Measurements from ENCODE around the gene ATP9A.
"Not testable (repeated sequence)": the region's sequence is repeated elsewhere in the genome, so short reads cannot be mapped to it uniquely, and the experiment has no call there.

The ATP9A gene

GRCh38 chr20:51725584-51726176 lies 42.5 kb downstream of the ATP9A start:
- DNase-seq = no peak

- not testable (repeated sequence) for DNase-seq
Observed at GRCh38 chr20:51723026-51723425, 45.2 kb downstream of the ATP9A start.

DNA sequence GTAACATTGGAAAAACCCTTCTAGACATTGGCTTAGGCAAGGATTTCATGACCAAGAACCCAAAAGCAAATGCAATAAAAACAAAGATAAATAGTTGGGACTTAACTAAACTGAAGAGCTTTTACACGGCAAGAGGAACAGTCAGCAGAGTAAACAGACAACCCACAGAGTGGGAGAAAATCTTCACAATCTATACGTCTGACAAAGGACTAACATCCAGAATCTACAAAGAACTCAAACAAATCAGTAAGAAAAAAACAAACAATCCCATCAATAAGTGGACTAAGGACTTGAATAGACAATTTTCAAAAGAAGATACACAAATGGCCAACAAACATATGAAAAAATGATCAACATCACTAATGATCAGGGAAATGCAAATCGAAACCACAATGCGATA lies 45.9 kb downstream of the ATP9A start:
- not testable (repeated sequence) for DNase-seq

DNA sequence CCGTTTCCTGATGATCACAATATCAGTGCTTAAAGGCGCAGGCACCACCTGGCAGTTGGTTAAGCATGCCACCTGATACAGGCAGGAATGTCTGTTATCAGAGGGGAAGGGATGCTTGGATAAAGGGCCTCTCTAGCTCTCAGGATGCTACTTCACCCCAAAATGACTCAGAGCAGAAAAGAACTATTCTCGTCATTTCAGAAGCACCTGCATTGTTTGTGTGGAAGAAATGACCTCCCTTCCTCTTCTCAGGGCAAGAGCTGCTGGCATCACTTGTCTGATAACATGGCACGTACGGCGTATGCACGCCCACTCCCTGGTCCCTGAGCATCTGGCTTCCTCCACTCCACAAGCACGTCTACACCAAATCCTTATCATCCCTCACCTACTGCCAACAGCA lies 47.3 kb downstream of the ATP9A start:
- no peak for DNase-seq

DNA sequence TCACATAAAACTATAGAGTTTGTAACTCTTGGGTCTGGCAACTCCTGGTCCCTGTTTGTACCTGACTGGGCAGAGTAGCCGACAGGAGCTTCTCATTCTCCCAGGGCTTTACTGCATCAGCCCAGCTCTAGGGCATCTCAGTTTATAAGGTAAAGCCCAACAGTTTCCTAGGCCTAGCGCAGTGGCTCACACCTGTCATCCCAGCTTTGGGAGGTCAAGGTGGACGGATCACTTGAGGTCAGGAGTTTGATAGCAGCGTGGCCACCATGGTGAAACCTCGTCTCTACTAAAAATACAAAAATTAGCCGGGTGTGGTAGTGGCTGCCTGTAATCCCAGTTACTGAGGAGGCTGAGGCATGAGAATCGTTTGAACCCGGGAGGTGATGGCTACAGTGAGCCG lies 47.8 kb downstream of the ATP9A start:
- DNase-seq = no peak

- DNase-seq = no peak
Observed at GRCh38 chr20:51715856-51716185, 52.4 kb downstream of the ATP9A start.

DNA sequence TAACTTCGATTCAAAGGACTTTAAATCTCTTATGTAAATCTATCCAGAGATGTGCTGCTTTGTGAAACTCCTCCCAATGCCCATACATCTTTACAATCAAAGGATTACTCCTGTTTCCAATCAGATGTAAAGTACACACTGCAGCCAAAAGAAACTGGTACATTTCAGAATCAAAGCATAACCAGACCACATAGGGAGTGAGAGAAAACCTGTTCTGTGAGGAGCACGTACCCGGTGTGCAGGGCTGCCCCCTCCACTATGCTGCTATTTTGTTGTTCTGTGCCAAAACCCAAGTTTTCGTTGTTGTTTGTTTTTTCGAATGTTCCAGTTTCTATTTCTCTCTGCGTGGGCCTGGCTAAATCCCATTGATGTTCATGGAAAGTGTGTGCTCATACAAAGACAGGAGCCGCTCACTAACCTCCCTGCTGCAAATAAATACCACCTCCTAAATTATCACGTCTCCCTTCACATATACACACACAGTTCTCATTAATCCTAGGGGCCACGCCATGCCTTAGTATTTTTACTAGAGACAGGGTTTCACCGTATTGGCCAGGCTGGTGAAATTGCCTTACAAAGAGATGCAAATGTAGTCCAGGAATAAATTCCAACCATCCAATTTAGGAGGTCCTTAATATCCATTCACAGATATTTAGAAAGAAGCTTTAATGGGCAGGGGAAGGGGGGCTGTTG lies 52.9 kb downstream of the ATP9A start:
- DNase-seq = no peak

DNA sequence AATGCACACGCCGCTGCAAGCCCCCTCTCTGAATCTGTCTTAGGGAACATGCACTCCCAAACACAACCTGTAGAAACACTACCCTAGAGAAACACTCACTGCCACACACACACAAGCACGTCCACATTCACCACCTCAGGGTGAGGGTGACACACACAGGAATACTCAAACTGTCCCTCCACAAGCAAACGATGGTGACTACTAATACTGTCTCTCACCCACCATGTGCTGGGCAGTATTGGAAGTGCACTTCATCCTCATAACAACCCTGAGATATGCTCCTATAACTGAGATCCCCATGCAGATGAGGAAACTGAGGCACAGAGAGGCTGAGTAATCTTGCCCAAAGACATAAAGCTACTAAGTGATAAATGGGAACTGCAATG lies 55.0 kb downstream of the ATP9A start:
- no peak for DNase-seq

DNA sequence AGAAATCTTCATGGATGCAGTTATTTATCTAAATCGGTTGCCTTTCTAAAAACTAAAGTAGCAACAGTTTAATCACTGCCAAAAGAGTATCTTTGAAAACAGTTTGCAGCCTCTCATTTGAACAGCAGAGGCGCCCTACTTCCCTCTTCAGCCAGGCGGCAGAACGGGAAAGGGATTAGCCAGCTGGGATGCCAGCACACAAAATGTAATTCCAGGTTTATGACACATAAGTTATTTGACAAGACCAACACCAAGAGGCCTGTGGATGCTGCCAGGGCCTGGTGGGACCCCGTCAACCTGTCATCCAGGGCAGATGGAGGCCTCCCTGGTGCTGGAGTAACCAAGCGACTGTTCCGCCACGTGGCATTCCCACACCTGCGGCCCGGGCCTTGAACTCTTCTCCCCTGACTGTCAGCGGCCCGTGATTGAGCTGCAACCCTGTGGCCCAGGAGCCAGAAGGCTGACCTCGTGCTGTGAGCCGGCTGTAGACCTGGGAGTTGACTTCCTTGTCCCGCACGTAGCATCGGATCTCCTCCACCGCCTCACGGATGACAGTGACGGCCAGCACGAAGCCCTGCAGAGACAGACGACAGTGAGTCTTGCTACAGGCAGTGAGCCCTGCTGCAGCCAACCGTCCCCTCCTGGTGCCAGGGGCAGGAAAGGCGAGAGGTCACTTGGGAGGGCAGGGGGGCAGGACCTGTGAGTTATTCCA lies 55.5 kb downstream of the ATP9A start:
- peak; percentile 74 for DNase-seq

- no peak for DNase-seq
Observed at GRCh38 chr20:51711426-51711825, 56.8 kb downstream of the ATP9A start.

DNA sequence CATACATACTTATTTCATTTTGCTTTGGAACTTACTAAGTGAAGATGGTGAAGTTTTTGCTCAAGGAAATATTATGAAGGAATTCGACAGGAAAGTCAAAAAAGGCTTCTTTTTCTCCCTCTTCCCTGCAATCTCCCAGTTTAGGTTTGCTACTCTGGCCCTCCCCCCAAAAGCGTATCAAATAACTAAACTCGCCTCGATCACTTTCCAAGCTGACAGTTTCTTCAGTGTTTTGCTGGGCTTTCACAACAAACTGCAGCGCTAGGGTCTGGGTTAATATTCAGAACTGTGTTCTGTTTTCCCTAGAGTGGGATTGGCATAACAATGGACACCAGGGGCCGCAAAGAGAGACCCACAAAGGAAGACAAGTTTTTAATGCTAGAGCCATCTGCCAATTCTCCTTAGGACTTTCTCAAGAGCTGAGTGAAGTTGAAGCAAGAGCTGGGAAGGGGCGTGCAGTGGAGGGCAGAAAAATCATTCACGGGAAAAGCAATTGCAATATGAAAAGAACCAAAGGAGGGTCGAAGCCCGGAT lies 57.8 kb downstream of the ATP9A start:
- DNase-seq = no peak

- no peak for DNase-seq
Observed at GRCh38 chr20:51705400-51705799, 62.8 kb downstream of the ATP9A start.

GRCh38 chr20:51703400-51704287 lies 64.5 kb downstream of the ATP9A start:
- no peak for DNase-seq

- no peak for DNase-seq
Observed at GRCh38 chr20:51702556-51702955, 65.6 kb downstream of the ATP9A start.

GRCh38 chr20:51700809-51701285 lies 67.3 kb downstream of the ATP9A start:
- DNase-seq = peak; percentile 64

DNA sequence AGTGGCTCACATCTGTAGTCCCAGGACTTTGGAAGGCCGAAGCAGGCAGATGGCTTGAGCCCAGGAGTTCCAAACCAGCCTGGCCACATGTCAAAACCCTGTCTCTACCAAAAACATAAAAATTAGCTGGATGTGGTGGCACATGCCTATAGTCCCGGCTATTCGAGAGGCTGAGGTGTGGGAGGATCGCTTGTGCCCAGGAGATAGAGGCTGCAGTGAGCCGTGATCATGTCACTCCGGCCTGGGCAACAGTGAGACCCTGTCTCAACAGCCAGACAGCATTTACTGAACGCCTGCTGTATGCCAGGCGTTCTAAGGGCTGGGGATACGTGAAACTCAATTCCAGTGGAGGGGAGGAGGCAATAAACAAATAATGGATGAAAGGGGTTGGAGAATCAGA lies 69.9 kb downstream of the ATP9A start:
- DNase-seq = no peak

GRCh38 chr20:51697096-51697826 lies 70.9 kb downstream of the ATP9A start:
- DNase-seq = no peak

DNA sequence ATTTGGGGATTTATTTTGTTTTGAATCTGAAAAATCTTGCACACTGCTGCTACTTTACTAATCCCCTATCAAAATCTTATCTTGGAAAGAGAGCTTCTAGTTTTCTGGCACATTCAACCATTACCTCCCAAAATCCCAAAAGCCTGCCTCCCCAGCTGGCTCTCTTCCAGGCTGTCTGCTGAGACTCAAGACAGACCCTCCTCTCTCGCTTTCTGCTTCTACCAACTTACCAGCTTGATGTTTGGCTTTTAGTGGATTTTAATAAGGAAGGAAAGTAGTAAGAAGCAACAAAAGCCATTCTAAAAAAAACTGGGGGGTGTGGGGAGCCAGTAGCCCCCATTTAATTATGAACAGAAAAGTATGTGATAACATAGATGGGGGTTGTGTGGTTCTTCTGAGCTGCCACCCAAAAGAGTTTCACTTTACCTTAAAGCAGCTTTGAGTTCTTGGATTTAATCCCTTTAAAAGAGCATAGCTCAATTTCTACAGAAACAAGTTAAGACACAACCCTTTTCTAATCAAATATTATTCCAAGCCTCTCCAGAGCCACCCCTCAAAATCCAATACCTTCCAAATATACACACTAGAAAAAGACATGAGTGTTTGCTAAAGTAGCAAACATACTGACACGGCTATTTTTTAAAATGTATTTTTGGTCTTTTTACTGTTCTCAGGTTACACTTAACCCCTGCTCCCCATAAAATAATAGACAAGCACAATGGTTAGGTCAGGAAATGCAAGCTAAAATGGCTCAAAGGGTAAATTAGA lies 71.7 kb downstream of the ATP9A start:
- DNase-seq = no peak

GRCh38 chr20:51695574-51696303 lies 72.5 kb downstream of the ATP9A start:
- no peak for DNase-seq

GRCh38 chr20:51692806-51693400 lies 75.3 kb downstream of the ATP9A start:
- DNase-seq = no peak

All from 8988T (cell line).